Fibroblast of peridontal ligament (primary cell): Measurements from ENCODE around the gene PLEKHG1.

ENCODE experiments used
- DNase-seq: peaks from one replicate; pipeline ENCODE4 v3.0.0-alpha.2; 2010; ENCODE audit errors: extremely low read depth

The PLEKHG1 gene

GRCh38 chr6:150599199-150600009 is at the start of gene PLEKHG1:
PLEKHG1 (plus strand) TSS chr6:150599885; CDS start chr6:150733682, 133,797 bp downstream.
- peak; percentile 6 for DNase-seq

- no peak for DNase-seq
Observed at GRCh38 chr6:150550244-150550643, 49.4 kb upstream of the PLEKHG1 start.

- DNase-seq, result no peak
Observed at GRCh38 chr6:150557043-150557599, 42.6 kb upstream of the PLEKHG1 start.

- no peak for DNase-seq
Observed at GRCh38 chr6:150560004-150560883, 39.4 kb upstream of the PLEKHG1 start.

GRCh38 chr6:150560884-150561219 is 38.8 kb upstream of the PLEKHG1 start:
- DNase-seq, result no peak

GRCh38 chr6:150565945-150566344 is 33.7 kb upstream of the PLEKHG1 start:
- DNase-seq, result no peak

- DNase-seq, result no peak
Observed at GRCh38 chr6:150566486-150566885, 33.2 kb upstream of the PLEKHG1 start.

GRCh38 chr6:150567380-150567779 is 32.3 kb upstream of the PLEKHG1 start:
- DNase-seq, result no peak

GRCh38 chr6:150567823-150568383 is 31.8 kb upstream of the PLEKHG1 start:
- DNase-seq, result no peak

- no peak for DNase-seq
Observed at GRCh38 chr6:150568560-150568959, 31.1 kb upstream of the PLEKHG1 start.

- DNase-seq, result no peak
Observed at GRCh38 chr6:150569161-150569560, 30.5 kb upstream of the PLEKHG1 start.

- no peak for DNase-seq
Observed at GRCh38 chr6:150573041-150573681, 26.5 kb upstream of the PLEKHG1 start.

- no peak for DNase-seq
Observed at GRCh38 chr6:150575836-150576235, 23.8 kb upstream of the PLEKHG1 start.

GRCh38 chr6:150576651-150577226 is 22.9 kb upstream of the PLEKHG1 start:
- DNase-seq, result no peak

GRCh38 chr6:150579611-150580010 is 20.1 kb upstream of the PLEKHG1 start:
- DNase-seq, result no peak

- DNase-seq, result no peak
Observed at GRCh38 chr6:150580489-150580888, 19.2 kb upstream of the PLEKHG1 start.

GRCh38 chr6:150584065-150584464 is 15.6 kb upstream of the PLEKHG1 start:
- no peak for DNase-seq

- DNase-seq, result no peak
Observed at GRCh38 chr6:150584596-150584995, 15.1 kb upstream of the PLEKHG1 start.

GRCh38 chr6:150586850-150587359 is 12.8 kb upstream of the PLEKHG1 start:
- DNase-seq, result no peak

- no peak for DNase-seq
Observed at GRCh38 chr6:150587637-150588036, 12.0 kb upstream of the PLEKHG1 start.

GRCh38 chr6:150588888-150589499 is 10.7 kb upstream of the PLEKHG1 start:
- no peak for DNase-seq
